K562 (cell line): ENCODE measurements around the gene CUEDC2. TPM values are rescaled to one million over a fixed set of nuclear protein-coding genes. Genes with fewer than 3 reads are reported as not detected.

Experiments used
- ATAC-seq: fragments of 200-7000 bp; cut with Tn5 transposase; 3 replicates; pipeline ENCODE4 v1.9.1; 2020; ENCODE audit warnings: moderate library complexity
- BruUV-seq: library from RNA; stranded (reverse); fragments of 400-500 nt; replicated peaks from 2 replicates; lab custom pipeline; 2021; lab: Mats Ljungman, UMichigan
- CTCF ChIA-PET: fragments of 300-600 bp; formaldehyde crosslinking; extraction: SDS; loops from one replicate; lab custom pipeline; 2021; ENCODE audit warnings: low intra/inter-chr PET ratio; lab: Yijun Ruan, JAX
- POLR2A ChIA-PET: fragments of 300-600, 350-650 bp; sonication (Branson Sonifier 250); formaldehyde crosslinking; extraction: SDS; loops from one replicate; lab custom pipeline; 2021; ENCODE audit warnings: antibody characterized with exemption, inconsistent platforms; lab: Yijun Ruan, JAX
- DNase-seq, 4 experiments: peaks; one replicate each; pipeline versions ENCODE4 v3.0.0 to v3.0.0-alpha.2; 2011 to 2018; ENCODE audit warnings: low spot score in 3 of 4, mixed read lengths in 3 of 4; ENCODE audit errors: extremely low read depth in 1 of 4
- FAIRE-seq: peaks from 2 replicates; lab custom pipeline; 2011; peaks lifted over from hg19 to GRCh38; lab: Jason Lieb, UNC
- H2AFZ ChIP-seq: 2 replicates; pipeline ENCODE4 v1.6.0; 2011; ENCODE audit warnings: low read depth, low read length, control low read depth, inconsistent platforms
- H3K27ac ChIP-seq: fragments of 200-600 bp; 3 replicates; pipeline ENCODE4 v1.8.0; 2011; ENCODE audit warnings: low read depth, mild to moderate bottlenecking, control low read depth, inconsistent platforms, low read length, moderate library complexity, mixed read lengths; ENCODE audit errors: extremely low read depth
- H3K27me3 ChIP-seq, 2 experiments: fragments of 300-600 bp in 1 of 2; 2 replicates in 1 of 2; 3 replicates in 1 of 2; pipeline versions ENCODE4 v1.6.0 to v1.8.0; 2011; ENCODE audit warnings: inconsistent platforms in 2 of 2, low read length in 2 of 2, mild to moderate bottlenecking in 1 of 2, mixed read lengths in 1 of 2, moderate library complexity in 1 of 2; ENCODE audit not compliant: control insufficient read depth in 2 of 2, insufficient read depth in 2 of 2
- H3K36me3 ChIP-seq: fragments of 300-600 bp; 3 replicates; pipeline ENCODE4 v1.8.0; 2011; ENCODE audit warnings: mild to moderate bottlenecking, low read length, inconsistent platforms; ENCODE audit not compliant: control insufficient read depth, insufficient read depth
- H3K4me1 ChIP-seq, 2 experiments: fragments of 200-600 bp in 1 of 2; replicated peaks in 1 of 2; 2 replicates in 1 of 2; 3 replicates in 1 of 2; pipeline versions ENCODE4 v1.5.1 to v1.8.0; 2011; ENCODE audit warnings: inconsistent platforms in 2 of 2, low read length in 2 of 2, mild to moderate bottlenecking in 1 of 2, mixed read lengths in 1 of 2, moderate library complexity in 1 of 2; ENCODE audit not compliant: control insufficient read depth in 2 of 2, insufficient read depth in 2 of 2
- H3K4me2 ChIP-seq: 2 replicates; pipeline ENCODE4 v1.6.1; 2011; ENCODE audit warnings: low read length, control low read depth, inconsistent platforms, mixed read lengths; ENCODE audit not compliant: insufficient read depth
- H3K4me3 ChIP-seq: fragments of 200-600 bp; sonication (generic), shearing (Covaris generic); 2 replicates; pipeline ENCODE4 v1.5.1; 2016; ENCODE audit warnings: control low read depth, inconsistent platforms
- H3K79me2 ChIP-seq: fragments of 200-600 bp; 3 replicates; pipeline ENCODE4 v1.8.0; 2011; ENCODE audit warnings: low read length, inconsistent platforms; ENCODE audit not compliant: control insufficient read depth, insufficient read depth
- H3K9ac ChIP-seq, 2 experiments: 2 replicates each; pipeline versions ENCODE4 v1.6.0 to v1.6.1; 2011; ENCODE audit warnings: low read depth in 2 of 2, low read length in 2 of 2, control low read depth in 1 of 2, inconsistent platforms in 1 of 2, mild to moderate bottlenecking in 1 of 2, mixed read lengths in 1 of 2; ENCODE audit not compliant: insufficient read depth in 1 of 2
- H3K9me1 ChIP-seq: one replicate; pipeline ENCODE4 v1.6.0; 2011; ENCODE audit warnings: inconsistent platforms, mild to moderate bottlenecking, low read length, moderate library complexity; ENCODE audit not compliant: control insufficient read depth, insufficient read depth
- H3K9me3 ChIP-seq: replicated peaks from 2 replicates; pipeline ENCODE4 v1.5.1; 2011; ENCODE audit warnings: low read depth, low read length, inconsistent platforms; ENCODE audit not compliant: control insufficient read depth, insufficient read depth
- H4K20me1 ChIP-seq: replicated peaks from 2 replicates; pipeline ENCODE4 v1.6.1; 2011; ENCODE audit warnings: low read length, inconsistent platforms, mixed read lengths; ENCODE audit not compliant: control insufficient read depth, insufficient read depth
- ETV1 ChIP-seq: fragments of 450-650 bp; conservative IDR thresholded peaks from 2 replicates; pipeline ENCODE4 v1.6.1; 2016; ENCODE audit warnings: missing genetic modification characterization, control low read depth, low read depth, missing compliant biosample characterization
- HDAC1 ChIP-seq, 2 experiments: fragments of 450-650 bp; IDR thresholded peaks; 2 replicates each; pipeline ENCODE4 v1.6.1; 2016 to 2017; ENCODE audit warnings: inconsistent platforms in 1 of 2, mild to moderate bottlenecking in 1 of 2, moderate library complexity in 1 of 2
- SAP30 ChIP-seq: fragments of 200-600 bp; sonication (generic); IDR thresholded peaks from 2 replicates; pipeline ENCODE4 v1.6.1; 2012; ENCODE audit warnings: borderline replicate concordance, low read depth, mild to moderate bottlenecking, moderate library complexity, low read length, control low read depth, inconsistent platforms; ENCODE audit not compliant: insufficient read depth, poor library complexity, severe bottlenecking
- TBP ChIP-seq: optimal IDR thresholded peaks from 2 replicates; pipeline ENCODE3; 2011; ENCODE audit warnings: low read depth, low read length, improper control_type of control experiment
- WGBS: fragments of 100-300 bp; shearing (Covaris generic); methylation state at CpG from one replicate; pipeline ENCODE4 v1.1.6; 2016; ENCODE audit warnings: low coverage, mixed read lengths; ENCODE audit not compliant: insufficient coverage; ENCODE audit errors: missing lambda C conversion rate; 5-methylcytosine and 5-hydroxymethylcytosine counted together
- in situ Hi-C: fragments of 300-500 bp; cut with MboI; formaldehyde crosslinking; loops from 4 replicates; pipeline ENCODE4 v1.15.0; 2018; ENCODE audit warnings: inconsistent platforms, mixed read lengths
- intact Hi-C: fragments of 100-400 bp; cut with micrococcal nuclease; formaldehyde crosslinking; loops from 2 replicates; pipeline ENCODE4 v1.14.2; 2022
- polyA plus RNA-seq, 8 experiments: library from polyadenylated mRNA; depleted of rRNA in 4 of 8; stranded (reverse) in 5 of 8; unstranded in 3 of 8; fragments of >200 nt; fragmentation: Nextera tagmentation in 2 of 8; fragmentation: Illumina TruSeq in 1 of 8; extraction: Ambion mirVana in 2 of 8; extraction: Trizol in 1 of 8; gene quantifications; 2 replicates each; pipeline versions ENCODE4 v1.2.1 to v1.2.3, GENCODE V29; 2011 to 2014; ENCODE audit warnings: inconsistent platforms in 1 of 8, missing spikeins in 1 of 8
- total RNA-seq, 7 experiments: library from RNA; depleted of rRNA in 6 of 7; stranded (reverse); fragments of >200 nt in 6 of 7; fragmentation: Illumina TruSeq in 2 of 7; extraction: Trizol in 2 of 7; gene quantifications; 2 replicates each; pipeline versions ENCODE4 v1.2.1 to v1.2.3, GENCODE V29; 2011 to 2021; ENCODE audit warnings: low replicate concordance in 1 of 7
- TF ChIP-seq, protein P1 (sequence below): fragments of 450-650 bp; IDR thresholded peaks from 2 replicates; pipeline ENCODE4 v1.6.1; 2016; ENCODE audit warnings: mild to moderate bottlenecking, moderate library complexity
- TF ChIP-seq, protein P2 (sequence below): sonication (generic); formaldehyde crosslinking; IDR thresholded peaks from 2 replicates; pipeline ENCODE4 v1.8.0; 2022; ENCODE audit warnings: mild to moderate bottlenecking, missing genetic modification reagents

CUEDC2 gene
- total and polyA plus RNA-seq, 9 of the 15 experiments (the other 6 are each of a cell fraction or from before 2014, with no cell fraction given), result 8.5 to 48.9 (median 27.4) TPM

DNA sequence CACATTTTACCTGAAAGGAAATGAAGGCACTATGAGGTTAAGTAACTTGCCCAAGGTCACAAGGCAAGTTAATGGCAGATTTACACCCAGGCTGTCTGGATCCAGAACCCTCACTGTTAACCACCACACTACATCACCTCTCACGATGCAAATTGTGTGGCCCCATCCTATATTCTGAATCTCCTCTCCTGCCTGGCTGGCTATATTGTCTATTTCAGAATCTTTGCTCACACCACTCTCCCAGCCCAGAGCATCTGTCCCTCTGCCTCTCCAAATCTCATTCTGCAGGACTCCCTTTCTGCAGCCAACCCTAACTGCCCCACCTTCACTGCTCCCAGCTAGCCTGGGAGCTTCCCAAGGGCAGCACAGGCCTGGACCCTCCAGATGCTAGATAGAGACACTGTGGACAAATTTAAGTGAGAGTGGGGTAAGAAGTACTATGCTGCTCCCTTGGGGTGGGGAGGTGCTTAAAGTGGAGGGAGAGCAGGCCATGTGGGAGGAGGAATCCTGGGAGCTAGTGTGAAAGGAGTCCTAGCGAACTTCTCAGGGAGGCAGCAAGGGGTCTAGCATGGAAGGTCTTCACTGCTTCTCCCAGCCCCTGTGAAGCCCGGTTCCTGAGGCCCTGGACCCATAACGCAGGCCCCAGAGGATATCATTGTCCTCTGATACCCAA is 786 bp downstream of the CUEDC2 start:
- 8% methylated on average over 3 of the region's 4 CpGs for WGBS
- peak overlapping the region; percentile 85 to 98 for H3K9ac ChIP-seq
- H3K4me2 ChIP-seq, result peak overlapping the region; percentile 96
- H3K9me3 ChIP-seq, result no peaks in the 10 kb centered on the region
- H3K79me2 ChIP-seq, result peaks cover 29% of the 10 kb centered on the region
- peak overlapping the region; percentile 82 for H3K27ac ChIP-seq
- H2AFZ ChIP-seq, result peak overlapping the region; percentile 67
- CTCF ChIA-PET, result interaction anchor here (0.6 kb wide), 1 partner anchor 48 kb away, joined by 3 read pairs; no protein-coding TSS in a partner anchor
- H4K20me1 ChIP-seq, result peaks cover under 1% of the 10 kb centered on the region; the same call in 1 of the 2 replicates
- no peaks in the 10 kb centered on the region for H3K9me1 ChIP-seq
- H3K4me1 ChIP-seq, result peaks cover 23 to 31% of the 10 kb centered on the region in 2 experiments
- TSS peak; percentile 57 for BruUV-seq
- H3K4me3 ChIP-seq, result peak overlapping the region; percentile 55
- in situ Hi-C loops, result loop anchor here (25.0 kb wide), 1 partner anchor 594 kb away; the partner anchor contains the start of gene KCNIP2
- H3K36me3 ChIP-seq, result peaks cover 6% of the 10 kb centered on the region; the same call in 2 of the 3 replicates
- DNase-seq (peak; percentile 25 to 59 (median 34)), FAIRE-seq (no peak), ATAC-seq (peak; percentile 23)
- intact Hi-C loops, result no loop called here
- POLR2A ChIA-PET, result interaction anchor here (0.8 to 2.1 kb wide), 8 partner anchors 8 to 30 kb away, joined by 4 to 11 read pairs (median 6); partner anchors contain the start of genes C10orf95 and FBXL15
- H3K27me3 ChIP-seq, result no peaks in the 10 kb centered on the region
- TF ChIP-seq, protein P1, sequence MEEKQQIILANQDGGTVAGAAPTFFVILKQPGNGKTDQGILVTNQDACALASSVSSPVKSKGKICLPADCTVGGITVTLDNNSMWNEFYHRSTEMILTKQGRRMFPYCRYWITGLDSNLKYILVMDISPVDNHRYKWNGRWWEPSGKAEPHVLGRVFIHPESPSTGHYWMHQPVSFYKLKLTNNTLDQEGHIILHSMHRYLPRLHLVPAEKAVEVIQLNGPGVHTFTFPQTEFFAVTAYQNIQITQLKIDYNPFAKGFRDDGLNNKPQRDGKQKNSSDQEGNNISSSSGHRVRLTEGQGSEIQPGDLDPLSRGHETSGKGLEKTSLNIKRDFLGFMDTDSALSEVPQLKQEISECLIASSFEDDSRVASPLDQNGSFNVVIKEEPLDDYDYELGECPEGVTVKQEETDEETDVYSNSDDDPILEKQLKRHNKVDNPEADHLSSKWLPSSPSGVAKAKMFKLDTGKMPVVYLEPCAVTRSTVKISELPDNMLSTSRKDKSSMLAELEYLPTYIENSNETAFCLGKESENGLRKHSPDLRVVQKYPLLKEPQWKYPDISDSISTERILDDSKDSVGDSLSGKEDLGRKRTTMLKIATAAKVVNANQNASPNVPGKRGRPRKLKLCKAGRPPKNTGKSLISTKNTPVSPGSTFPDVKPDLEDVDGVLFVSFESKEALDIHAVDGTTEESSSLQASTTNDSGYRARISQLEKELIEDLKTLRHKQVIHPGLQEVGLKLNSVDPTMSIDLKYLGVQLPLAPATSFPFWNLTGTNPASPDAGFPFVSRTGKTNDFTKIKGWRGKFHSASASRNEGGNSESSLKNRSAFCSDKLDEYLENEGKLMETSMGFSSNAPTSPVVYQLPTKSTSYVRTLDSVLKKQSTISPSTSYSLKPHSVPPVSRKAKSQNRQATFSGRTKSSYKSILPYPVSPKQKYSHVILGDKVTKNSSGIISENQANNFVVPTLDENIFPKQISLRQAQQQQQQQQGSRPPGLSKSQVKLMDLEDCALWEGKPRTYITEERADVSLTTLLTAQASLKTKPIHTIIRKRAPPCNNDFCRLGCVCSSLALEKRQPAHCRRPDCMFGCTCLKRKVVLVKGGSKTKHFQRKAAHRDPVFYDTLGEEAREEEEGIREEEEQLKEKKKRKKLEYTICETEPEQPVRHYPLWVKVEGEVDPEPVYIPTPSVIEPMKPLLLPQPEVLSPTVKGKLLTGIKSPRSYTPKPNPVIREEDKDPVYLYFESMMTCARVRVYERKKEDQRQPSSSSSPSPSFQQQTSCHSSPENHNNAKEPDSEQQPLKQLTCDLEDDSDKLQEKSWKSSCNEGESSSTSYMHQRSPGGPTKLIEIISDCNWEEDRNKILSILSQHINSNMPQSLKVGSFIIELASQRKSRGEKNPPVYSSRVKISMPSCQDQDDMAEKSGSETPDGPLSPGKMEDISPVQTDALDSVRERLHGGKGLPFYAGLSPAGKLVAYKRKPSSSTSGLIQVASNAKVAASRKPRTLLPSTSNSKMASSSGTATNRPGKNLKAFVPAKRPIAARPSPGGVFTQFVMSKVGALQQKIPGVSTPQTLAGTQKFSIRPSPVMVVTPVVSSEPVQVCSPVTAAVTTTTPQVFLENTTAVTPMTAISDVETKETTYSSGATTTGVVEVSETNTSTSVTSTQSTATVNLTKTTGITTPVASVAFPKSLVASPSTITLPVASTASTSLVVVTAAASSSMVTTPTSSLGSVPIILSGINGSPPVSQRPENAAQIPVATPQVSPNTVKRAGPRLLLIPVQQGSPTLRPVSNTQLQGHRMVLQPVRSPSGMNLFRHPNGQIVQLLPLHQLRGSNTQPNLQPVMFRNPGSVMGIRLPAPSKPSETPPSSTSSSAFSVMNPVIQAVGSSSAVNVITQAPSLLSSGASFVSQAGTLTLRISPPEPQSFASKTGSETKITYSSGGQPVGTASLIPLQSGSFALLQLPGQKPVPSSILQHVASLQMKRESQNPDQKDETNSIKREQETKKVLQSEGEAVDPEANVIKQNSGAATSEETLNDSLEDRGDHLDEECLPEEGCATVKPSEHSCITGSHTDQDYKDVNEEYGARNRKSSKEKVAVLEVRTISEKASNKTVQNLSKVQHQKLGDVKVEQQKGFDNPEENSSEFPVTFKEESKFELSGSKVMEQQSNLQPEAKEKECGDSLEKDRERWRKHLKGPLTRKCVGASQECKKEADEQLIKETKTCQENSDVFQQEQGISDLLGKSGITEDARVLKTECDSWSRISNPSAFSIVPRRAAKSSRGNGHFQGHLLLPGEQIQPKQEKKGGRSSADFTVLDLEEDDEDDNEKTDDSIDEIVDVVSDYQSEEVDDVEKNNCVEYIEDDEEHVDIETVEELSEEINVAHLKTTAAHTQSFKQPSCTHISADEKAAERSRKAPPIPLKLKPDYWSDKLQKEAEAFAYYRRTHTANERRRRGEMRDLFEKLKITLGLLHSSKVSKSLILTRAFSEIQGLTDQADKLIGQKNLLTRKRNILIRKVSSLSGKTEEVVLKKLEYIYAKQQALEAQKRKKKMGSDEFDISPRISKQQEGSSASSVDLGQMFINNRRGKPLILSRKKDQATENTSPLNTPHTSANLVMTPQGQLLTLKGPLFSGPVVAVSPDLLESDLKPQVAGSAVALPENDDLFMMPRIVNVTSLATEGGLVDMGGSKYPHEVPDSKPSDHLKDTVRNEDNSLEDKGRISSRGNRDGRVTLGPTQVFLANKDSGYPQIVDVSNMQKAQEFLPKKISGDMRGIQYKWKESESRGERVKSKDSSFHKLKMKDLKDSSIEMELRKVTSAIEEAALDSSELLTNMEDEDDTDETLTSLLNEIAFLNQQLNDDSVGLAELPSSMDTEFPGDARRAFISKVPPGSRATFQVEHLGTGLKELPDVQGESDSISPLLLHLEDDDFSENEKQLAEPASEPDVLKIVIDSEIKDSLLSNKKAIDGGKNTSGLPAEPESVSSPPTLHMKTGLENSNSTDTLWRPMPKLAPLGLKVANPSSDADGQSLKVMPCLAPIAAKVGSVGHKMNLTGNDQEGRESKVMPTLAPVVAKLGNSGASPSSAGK, result peak; percentile 39; the same call in 1 of the 2 replicates
- TF ChIP-seq ETV1 (tag), result no peak
- peak; percentile 25 for TF ChIP-seq SAP30
- 0 out of 4 replicates have a peak, but pooled peaks of 1 of the 2 experiments have one; percentile 11 for TF ChIP-seq HDAC1 (IDR thresholded peaks at IDR 0.05)
- TF ChIP-seq, protein P2, sequence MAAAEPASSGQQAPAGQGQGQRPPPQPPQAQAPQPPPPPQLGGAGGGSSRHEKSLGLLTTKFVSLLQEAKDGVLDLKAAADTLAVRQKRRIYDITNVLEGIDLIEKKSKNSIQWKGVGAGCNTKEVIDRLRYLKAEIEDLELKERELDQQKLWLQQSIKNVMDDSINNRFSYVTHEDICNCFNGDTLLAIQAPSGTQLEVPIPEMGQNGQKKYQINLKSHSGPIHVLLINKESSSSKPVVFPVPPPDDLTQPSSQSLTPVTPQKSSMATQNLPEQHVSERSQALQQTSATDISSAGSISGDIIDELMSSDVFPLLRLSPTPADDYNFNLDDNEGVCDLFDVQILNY (CRISPR knock-in tag), result no peak
- peak; percentile 31 for TF ChIP-seq TBP
